Gastroesophageal sphincter (tissue), 4 donors: ENCODE results near the gene BHLHE40. TPM values are rescaled to one million over a fixed set of nuclear protein-coding genes. Genes with fewer than 3 reads are reported as not detected.

Source experiments
- ATAC-seq: fragments of 150-250 bp; one replicate; pipeline ENCODE4 v1.9.1; 2016; ENCODE audit warnings: mild to moderate bottlenecking, moderate library complexity
- H3K27ac ChIP-seq, 4 donors: fragments of 200-600 bp; sonication (generic) in 3 of 4; 1 replicate in 3 of 4; 2 replicates in 1 of 4; pipeline ENCODE4 v1.5.1; 2016 to 2019
- H3K27me3 ChIP-seq: fragments of 200-600 bp; sonication (generic); one replicate; pipeline ENCODE4 v1.5.1; 2019
- H3K36me3 ChIP-seq, 2 donors: fragments of 200-600 bp; sonication (generic); one replicate each; pipeline ENCODE4 v1.5.1; 2019; ENCODE audit warnings: control low read depth in 1 of 2
- H3K4me1 ChIP-seq, 3 donors: fragments of 200-600 bp; sonication (generic); 1 replicate in 2 of 3; 2 replicates in 1 of 3; pipeline ENCODE4 v1.5.1; 2016 to 2019; ENCODE audit warnings: control low read depth in 2 of 3
- H3K4me3 ChIP-seq, 2 donors: fragments of 200-600 bp; sonication (generic); one replicate each; pipeline ENCODE4 v1.5.1; 2019; ENCODE audit warnings: mild to moderate bottlenecking in 1 of 2, moderate library complexity in 1 of 2
- H3K9me3 ChIP-seq, 3 donors: fragments of 200-600 bp; sonication (generic); one replicate each; pipeline ENCODE4 v1.5.1; 2017 to 2019; ENCODE audit warnings: control low read depth in 2 of 3
- EP300 ChIP-seq: sonication (generic); formaldehyde crosslinking; IDR thresholded peaks from one replicate; pipeline ENCODE4 v1.6.1; 2017; ENCODE audit warnings: antibody characterized with exemption, mild to moderate bottlenecking
- POLR2A ChIP-seq, 2 donors: fragments of 450-650 bp; IDR thresholded peaks; one replicate each; pipeline ENCODE4 v1.6.1; 2017; ENCODE audit warnings: antibody characterized with exemption in 2 of 2, mild to moderate bottlenecking in 2 of 2, moderate library complexity in 1 of 2
- POLR2AphosphoS5 ChIP-seq: sonication (generic); formaldehyde crosslinking; IDR thresholded peaks from one replicate; pipeline ENCODE4 v1.6.1; 2017; ENCODE audit warnings: antibody characterized with exemption
- WGBS, 2 donors: methylation state at CpG; one replicate each; pipeline ENCODE4 v1.1.5; 2018; ENCODE audit warnings: low coverage in 1 of 2; 5-methylcytosine and 5-hydroxymethylcytosine counted together
- total RNA-seq, 4 donors: library from RNA; depleted of rRNA; stranded (reverse); fragments of >200 nt; gene quantifications; one replicate each; pipeline ENCODE4 v1.1.0, GENCODE V29; 2016
- TF ChIP-seq, protein P1 (sequence below), 4 experiments: fragments of 200-600 bp in 2 of 4; fragments of 450-650 bp in 2 of 4; sonication (generic) in 1 of 4; IDR thresholded peaks; one replicate each; pipeline ENCODE4 v1.5.1; 2017 to 2019; ENCODE audit warnings: antibody characterized with exemption in 4 of 4, mild to moderate bottlenecking in 2 of 4, moderate library complexity in 2 of 4

BHLHE40 gene
- total RNA-seq, 4 donors from 2014 or later, result 7.8 to 46.0 (median 14.0) TPM

DNA sequence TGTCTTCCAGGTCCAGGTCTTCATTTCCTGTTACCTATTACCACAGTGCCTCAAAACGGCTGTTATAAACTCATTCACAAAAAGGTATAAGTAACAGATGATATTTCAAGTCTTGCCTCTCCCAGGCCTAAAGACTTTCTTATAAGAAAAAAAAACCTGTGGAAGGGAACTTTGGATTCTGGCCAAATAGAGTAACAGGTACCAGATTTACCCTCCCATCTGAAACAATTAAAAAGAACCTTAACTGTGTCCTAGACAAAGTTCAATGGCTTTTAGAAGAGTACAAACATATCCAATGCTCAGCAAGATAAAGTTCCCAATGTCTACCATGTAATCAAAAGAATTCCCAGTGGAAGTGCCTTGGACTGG, 22.6 kb downstream of the BHLHE40 start:
- H3K4me1 ChIP-seq, result no peaks in the 10 kb centered on the region
- no peak overlapping the region for H3K4me3 ChIP-seq
- no peak for TF ChIP-seq EP300
- TF ChIP-seq, protein P1, sequence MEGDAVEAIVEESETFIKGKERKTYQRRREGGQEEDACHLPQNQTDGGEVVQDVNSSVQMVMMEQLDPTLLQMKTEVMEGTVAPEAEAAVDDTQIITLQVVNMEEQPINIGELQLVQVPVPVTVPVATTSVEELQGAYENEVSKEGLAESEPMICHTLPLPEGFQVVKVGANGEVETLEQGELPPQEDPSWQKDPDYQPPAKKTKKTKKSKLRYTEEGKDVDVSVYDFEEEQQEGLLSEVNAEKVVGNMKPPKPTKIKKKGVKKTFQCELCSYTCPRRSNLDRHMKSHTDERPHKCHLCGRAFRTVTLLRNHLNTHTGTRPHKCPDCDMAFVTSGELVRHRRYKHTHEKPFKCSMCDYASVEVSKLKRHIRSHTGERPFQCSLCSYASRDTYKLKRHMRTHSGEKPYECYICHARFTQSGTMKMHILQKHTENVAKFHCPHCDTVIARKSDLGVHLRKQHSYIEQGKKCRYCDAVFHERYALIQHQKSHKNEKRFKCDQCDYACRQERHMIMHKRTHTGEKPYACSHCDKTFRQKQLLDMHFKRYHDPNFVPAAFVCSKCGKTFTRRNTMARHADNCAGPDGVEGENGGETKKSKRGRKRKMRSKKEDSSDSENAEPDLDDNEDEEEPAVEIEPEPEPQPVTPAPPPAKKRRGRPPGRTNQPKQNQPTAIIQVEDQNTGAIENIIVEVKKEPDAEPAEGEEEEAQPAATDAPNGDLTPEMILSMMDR (IDR thresholded peaks at IDR 0.05), result no peak
- TF ChIP-seq POLR2AphosphoS5, result no peak
- TF ChIP-seq POLR2A (IDR thresholded peaks at IDR 0.05), result no peak
- no peaks in the 10 kb centered on the region for H3K36me3 ChIP-seq
- H3K9me3 ChIP-seq, result no peaks in the 10 kb centered on the region
- no peak overlapping the region for H3K27ac ChIP-seq
- 57 to 62% methylated on average over 1 of the region's 1 CpG for WGBS, 2 donors
- no peak for ATAC-seq
- no peaks in the 10 kb centered on the region for H3K27me3 ChIP-seq

- Histone ChIP-seq H3K27me3 (no peaks in the 10 kb centered on the region), H3K36me3 (no peaks in the 10 kb centered on the region), H3K4me1 (no peaks in the 10 kb centered on the region), H3K4me3 (no peak overlapping the region), H3K27ac (no peak overlapping the region), H3K9me3 (no peaks in the 10 kb centered on the region)
- TF ChIP-seq EP300 (no peak), POLR2AphosphoS5 (no peak), POLR2A (IDR thresholded peaks at IDR 0.05) (no peak)
- TF ChIP-seq, protein P1 (IDR thresholded peaks at IDR 0.05), result no peak
- WGBS, 2 donors, result 82 to 87% methylated on average over 12 to 15 of the region's 16 CpGs
- no peak for ATAC-seq
Observed at GRCh38 chr3:5002174-5002870, 23.1 kb downstream of the BHLHE40 start.

DNA sequence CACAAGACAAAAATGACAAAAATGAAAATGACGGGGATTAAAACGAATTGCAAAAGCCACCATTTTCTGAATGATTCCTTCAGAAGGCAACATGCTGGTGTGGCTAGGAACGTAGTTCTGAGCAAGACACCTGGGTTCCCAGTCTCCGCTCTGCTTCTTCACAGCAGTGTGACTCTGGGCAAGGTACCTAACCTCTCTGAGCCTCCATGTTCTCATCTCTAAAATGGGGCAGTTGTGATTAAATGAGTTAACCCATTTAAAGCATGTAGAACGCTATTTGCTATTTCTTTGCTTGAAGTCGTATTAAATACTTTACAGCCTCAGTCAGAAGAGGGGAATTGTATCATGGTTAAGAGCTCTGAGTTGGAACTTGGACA, 23.6 kb downstream of the BHLHE40 start:
- no peaks in the 10 kb centered on the region for H3K36me3 ChIP-seq
- no peak overlapping the region for H3K4me3 ChIP-seq
- H3K4me1 ChIP-seq, result no peaks in the 10 kb centered on the region
- H3K27me3 ChIP-seq, result no peaks in the 10 kb centered on the region
- ATAC-seq, result no peak
- no peak for TF ChIP-seq POLR2AphosphoS5
- TF ChIP-seq EP300, result no peak
- no peak for TF ChIP-seq POLR2A (IDR thresholded peaks at IDR 0.05)
- TF ChIP-seq, protein P1 (IDR thresholded peaks at IDR 0.05), result no peak
- 93 to 98% methylated on average over 5 to 6 of the region's 6 CpGs for WGBS, 2 donors
- H3K27ac ChIP-seq, result no peak overlapping the region
- H3K9me3 ChIP-seq, result no peaks in the 10 kb centered on the region

DNA sequence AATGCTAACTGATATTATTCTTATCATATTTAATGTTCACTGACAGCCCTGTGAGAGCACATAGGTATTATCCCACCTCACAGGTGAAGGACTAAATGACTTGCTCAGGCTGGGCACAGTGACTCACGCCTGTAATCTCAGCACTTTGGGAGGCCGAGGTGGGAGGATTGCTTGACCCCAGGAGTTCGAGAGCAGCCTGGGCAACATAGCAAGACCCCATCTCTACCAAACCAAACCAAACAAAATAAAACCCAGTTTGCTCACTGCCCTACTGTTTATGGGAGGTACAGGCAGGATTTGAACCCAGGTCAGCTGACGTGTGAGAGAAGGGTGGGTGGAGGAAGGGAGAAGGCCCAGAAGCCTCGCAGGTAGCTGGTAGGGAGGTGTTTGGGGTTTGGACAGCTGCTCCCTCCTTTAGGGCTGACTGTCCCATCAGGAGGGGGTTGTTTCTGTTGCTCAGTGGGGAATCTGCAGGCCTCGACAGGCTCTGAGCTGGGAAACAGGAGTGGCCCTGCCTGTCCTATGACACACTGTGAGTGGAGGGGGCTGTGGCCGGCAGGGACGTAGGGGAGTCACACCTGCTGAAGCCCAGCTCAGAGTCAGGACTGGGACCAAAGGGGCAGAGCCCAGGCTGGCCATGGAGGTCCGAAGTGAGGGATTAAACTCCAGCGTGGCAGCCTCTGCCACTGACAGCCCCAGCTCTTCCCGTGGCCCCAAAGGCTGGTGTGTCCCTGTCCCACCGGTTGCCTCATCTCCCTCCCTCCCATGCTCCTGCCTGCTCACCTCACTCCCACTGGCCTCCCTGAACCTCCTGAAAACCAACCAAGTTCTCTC, 25.3 kb downstream of the BHLHE40 start:
- H3K36me3 ChIP-seq, result no peaks in the 10 kb centered on the region
- H3K27me3 ChIP-seq, result no peaks in the 10 kb centered on the region
- no peaks in the 10 kb centered on the region for H3K9me3 ChIP-seq
- H3K27ac ChIP-seq, result no peak overlapping the region
- WGBS, 2 donors, result 87% methylated on average over 3 to 6 of the region's 12 CpGs
- no peaks in the 10 kb centered on the region for H3K4me1 ChIP-seq
- no peak for TF ChIP-seq POLR2AphosphoS5
- no peak for TF ChIP-seq EP300
- TF ChIP-seq, protein P1 (IDR thresholded peaks at IDR 0.05), result no peak
- TF ChIP-seq POLR2A (IDR thresholded peaks at IDR 0.05), result no peak
- ATAC-seq, result no peak
- H3K4me3 ChIP-seq, result no peak overlapping the region
